Testis (tissue), 3 donors: ENCODE data around the gene CTRB1. TPM values are rescaled to one million over a fixed set of nuclear protein-coding genes. Genes with fewer than 3 reads are reported as not detected.

Experiments used
- DNase-seq: peaks from one replicate; pipeline ENCODE4 v3.0.0-alpha.2; 2019
- H3K27ac ChIP-seq, 2 donors: fragments of 200-600 bp; sonication (generic); one replicate each; pipeline ENCODE4 v1.5.1; 2019
- H3K27me3 ChIP-seq: fragments of 200-600 bp; sonication (generic); one replicate; pipeline ENCODE4 v1.5.1; 2019
- H3K36me3 ChIP-seq: fragments of 200-600 bp; sonication (generic); one replicate; pipeline ENCODE4 v1.5.1; 2017; ENCODE audit warnings: low read depth; ENCODE audit errors: missing control alignments
- H3K4me1 ChIP-seq: fragments of 200-600 bp; sonication (generic); one replicate; pipeline ENCODE4 v1.5.1; 2019
- H3K4me3 ChIP-seq, 2 donors: fragments of 200-600 bp; sonication (generic); one replicate each; pipeline ENCODE4 v1.5.1; 2017 to 2019
- H3K9me3 ChIP-seq: fragments of 200-600 bp; sonication (generic); one replicate; pipeline ENCODE4 v1.5.1; 2017
- POLR2A ChIP-seq: fragments of 450-650 bp; IDR thresholded peaks from one replicate; pipeline ENCODE4 v1.6.1; 2017; ENCODE audit warnings: antibody characterized with exemption, mild to moderate bottlenecking, moderate library complexity
- WGBS, 2 donors: methylation state at CpG; one replicate each; pipeline ENCODE4 v1.1.5; 2018; 5-methylcytosine and 5-hydroxymethylcytosine counted together
- intact Hi-C: fragments of 100-400 bp; cut with DNase I; formaldehyde crosslinking; loops from one replicate; pipeline ENCODE4 v1.15.1; 2023; ENCODE audit warnings: low total_unique reads
- polyA plus RNA-seq: library from polyadenylated mRNA; stranded (reverse); fragments of 350-450 nt; fragmentation: Illumina TruSeq; extraction: RNeasy Lipid Tissue Mini Kit (QIAGEN cat#74804); gene quantifications from one replicate; pipeline ENCODE4 v1.2.3, GENCODE V29; 2014; ENCODE audit warnings: low read depth, low replicate concordance; ENCODE audit not compliant: insufficient read depth
- total RNA-seq, 2 donors: library from RNA; depleted of rRNA; stranded (reverse); fragments of >200 nt; gene quantifications; one replicate each; pipeline ENCODE4 v1.2.3, GENCODE V29; 2016
- TF ChIP-seq, protein P1 (sequence below), 3 experiments: fragments of 450-650 bp in 2 of 3; fragments of 200-600 bp in 1 of 3; sonication (generic) in 1 of 3; IDR thresholded peaks; one replicate each; pipeline ENCODE4 v1.5.1; 2016 to 2019; ENCODE audit warnings: antibody characterized with exemption in 3 of 3, mild to moderate bottlenecking in 2 of 3, moderate library complexity in 1 of 3

The CTRB1 gene
- total and polyA plus RNA-seq, 3 donors from 2014 or later: 1.2 TPM; not detected in 2

DNA sequence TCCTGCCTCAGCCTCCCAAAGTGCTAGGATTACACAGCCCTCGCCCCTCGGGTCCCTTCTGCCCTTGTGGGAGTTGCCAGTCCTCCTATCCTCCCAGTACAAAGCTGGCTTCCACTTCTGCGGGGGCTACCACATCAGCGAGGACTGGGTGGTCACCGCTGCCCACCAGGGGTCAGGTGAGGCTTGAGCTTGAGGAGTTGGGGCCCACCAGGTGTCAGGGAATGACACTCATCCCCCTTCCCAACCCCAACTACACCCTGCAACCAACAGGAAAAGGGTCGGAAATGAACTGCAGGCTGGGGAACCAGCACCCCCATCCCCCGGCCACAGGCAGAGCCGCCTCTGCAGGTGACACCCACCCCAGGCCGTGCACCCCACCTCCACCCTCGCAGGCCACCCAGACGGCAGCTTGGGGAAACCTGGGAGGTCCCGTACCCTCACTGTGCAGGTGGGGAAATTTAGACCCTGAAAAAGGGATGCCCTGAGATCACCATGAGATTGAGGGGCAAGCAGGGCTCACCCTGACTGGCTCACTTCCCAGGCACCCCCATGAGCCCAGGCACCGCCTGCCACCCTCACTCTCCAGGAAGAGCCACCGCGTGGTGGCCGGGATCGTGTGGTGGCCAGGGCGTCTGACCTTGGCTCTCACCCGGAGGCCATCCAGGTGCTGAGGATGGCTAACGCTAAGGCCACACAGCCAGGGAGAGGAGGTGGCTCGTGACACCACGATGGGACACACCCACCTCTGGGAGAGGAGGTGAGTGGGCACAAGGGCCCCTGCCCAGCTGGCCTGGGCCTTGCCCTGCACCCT lies 8.0 kb downstream of the CTRB1 start:
- TF ChIP-seq POLR2A: no peak
- TF ChIP-seq, protein P1, sequence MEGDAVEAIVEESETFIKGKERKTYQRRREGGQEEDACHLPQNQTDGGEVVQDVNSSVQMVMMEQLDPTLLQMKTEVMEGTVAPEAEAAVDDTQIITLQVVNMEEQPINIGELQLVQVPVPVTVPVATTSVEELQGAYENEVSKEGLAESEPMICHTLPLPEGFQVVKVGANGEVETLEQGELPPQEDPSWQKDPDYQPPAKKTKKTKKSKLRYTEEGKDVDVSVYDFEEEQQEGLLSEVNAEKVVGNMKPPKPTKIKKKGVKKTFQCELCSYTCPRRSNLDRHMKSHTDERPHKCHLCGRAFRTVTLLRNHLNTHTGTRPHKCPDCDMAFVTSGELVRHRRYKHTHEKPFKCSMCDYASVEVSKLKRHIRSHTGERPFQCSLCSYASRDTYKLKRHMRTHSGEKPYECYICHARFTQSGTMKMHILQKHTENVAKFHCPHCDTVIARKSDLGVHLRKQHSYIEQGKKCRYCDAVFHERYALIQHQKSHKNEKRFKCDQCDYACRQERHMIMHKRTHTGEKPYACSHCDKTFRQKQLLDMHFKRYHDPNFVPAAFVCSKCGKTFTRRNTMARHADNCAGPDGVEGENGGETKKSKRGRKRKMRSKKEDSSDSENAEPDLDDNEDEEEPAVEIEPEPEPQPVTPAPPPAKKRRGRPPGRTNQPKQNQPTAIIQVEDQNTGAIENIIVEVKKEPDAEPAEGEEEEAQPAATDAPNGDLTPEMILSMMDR (IDR thresholded peaks at IDR 0.05): no peak
- H3K9me3 ChIP-seq: no peaks in the 10 kb centered on the region
- H3K4me3 ChIP-seq: no peak overlapping the region
- peaks cover 3% of the 10 kb centered on the region for H3K4me1 ChIP-seq
- 59 to 77% methylated on average over 4 to 22 of the region's 22 CpGs for WGBS, 2 donors
- H3K27ac ChIP-seq: no peak overlapping the region
- no peak for DNase-seq
- no peaks in the 10 kb centered on the region for H3K27me3 ChIP-seq
- intact Hi-C loops: no loop called here
- no peaks in the 10 kb centered on the region for H3K36me3 ChIP-seq

DNA sequence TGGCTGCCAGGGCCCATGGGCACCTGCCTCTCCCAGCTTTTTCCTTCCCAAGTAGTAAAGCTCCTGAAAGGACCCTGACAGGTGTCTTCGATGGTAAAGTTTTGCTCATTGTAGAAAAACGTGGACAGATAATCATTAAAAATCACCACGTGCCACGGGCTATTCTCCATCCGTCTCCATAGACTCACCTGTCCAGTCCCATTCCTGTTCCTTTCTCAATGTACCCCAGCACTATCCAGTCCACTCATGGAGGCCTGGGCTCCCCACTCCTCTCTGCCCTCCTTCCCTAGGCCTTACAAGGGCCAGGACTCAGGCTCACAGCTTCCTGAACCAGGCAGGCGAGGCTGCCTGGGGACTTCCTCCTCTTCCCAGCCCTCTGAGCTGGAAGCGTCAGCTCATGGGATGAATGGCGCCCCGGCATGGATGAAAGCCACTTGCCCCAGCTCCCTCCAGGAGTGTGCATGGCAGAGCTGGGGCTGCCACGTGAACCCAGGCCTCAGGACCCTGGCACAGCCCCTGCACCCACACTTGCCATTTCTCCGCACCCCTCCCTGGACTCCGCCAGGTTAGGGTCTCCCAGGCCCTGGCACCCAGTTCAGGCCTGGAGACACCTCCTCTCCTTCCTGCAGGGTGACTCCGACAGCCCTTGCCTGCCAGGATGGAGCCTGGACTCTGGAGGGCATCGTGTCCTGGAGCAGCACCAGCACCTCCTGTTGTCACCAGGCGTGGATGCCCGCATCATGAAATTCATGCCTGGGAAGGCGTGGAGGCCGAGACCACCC lies 8.8 kb downstream of the CTRB1 start:
- Histone ChIP-seq H3K4me1 (peaks cover under 1% of the 10 kb centered on the region), H3K4me3 (no peak overlapping the region), H3K27me3 (no peaks in the 10 kb centered on the region), H3K36me3 (no peaks in the 10 kb centered on the region), H3K9me3 (no peaks in the 10 kb centered on the region), H3K27ac (no peak overlapping the region)
- WGBS, 2 donors: 88 to 90% methylated on average over 18 of the region's 18 CpGs
- DNase-seq: no peak
- TF ChIP-seq POLR2A: no peak
- TF ChIP-seq, protein P1 (IDR thresholded peaks at IDR 0.05): no peak
- intact Hi-C loops: no loop called here

DNA sequence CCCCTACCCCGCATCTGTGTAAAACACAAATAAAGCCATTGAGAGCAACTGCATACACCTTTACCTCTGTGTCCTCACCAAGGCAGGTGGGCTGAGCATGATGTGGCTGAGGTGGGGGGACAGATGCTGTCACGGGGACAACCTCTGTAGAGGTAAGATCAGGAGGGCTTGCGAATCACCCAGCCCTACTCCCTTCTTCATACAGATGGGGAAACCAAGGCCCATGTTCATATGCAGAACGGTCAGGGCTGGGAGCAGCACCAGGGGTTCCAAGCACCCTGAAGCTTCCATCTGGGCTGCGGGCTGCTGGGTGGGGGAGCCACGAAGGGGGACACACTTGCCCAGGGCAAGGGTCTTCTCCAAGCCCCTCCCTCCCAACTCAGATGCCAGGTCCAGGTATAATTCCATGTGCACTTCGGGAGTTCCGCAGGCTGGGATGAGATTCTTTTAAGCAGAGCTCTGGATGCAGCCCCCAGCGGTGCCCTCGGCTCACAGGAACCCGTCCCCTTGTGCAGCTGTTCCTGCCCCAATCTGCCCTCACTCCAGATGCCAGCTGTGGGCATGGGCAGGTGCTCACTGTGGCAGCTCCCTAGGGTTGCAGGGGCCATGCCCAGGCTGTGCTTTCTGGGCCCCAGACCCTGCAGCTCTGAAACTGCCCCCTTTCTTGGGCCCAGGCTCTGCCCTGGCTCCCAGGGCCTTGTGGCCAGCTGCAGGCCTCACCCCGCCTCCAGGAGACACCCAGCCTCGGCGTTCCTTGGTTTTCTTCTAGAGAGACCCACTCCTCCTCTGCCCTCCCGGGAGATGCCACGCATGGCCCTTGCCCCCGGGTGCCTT lies 9.6 kb downstream of the CTRB1 start:
- no peak overlapping the region for H3K27ac ChIP-seq
- no peak for DNase-seq
- no peaks in the 10 kb centered on the region for H3K36me3 ChIP-seq
- 86 to 90% methylated on average over 17 of the region's 17 CpGs for WGBS, 2 donors
- no peak overlapping the region for H3K4me3 ChIP-seq
- no peaks in the 10 kb centered on the region for H3K9me3 ChIP-seq
- TF ChIP-seq POLR2A: no peak
- TF ChIP-seq, protein P1 (IDR thresholded peaks at IDR 0.05): no peak
- H3K27me3 ChIP-seq: no peaks in the 10 kb centered on the region
- intact Hi-C loops: no loop called here
- peaks cover 1% of the 10 kb centered on the region for H3K4me1 ChIP-seq

DNA sequence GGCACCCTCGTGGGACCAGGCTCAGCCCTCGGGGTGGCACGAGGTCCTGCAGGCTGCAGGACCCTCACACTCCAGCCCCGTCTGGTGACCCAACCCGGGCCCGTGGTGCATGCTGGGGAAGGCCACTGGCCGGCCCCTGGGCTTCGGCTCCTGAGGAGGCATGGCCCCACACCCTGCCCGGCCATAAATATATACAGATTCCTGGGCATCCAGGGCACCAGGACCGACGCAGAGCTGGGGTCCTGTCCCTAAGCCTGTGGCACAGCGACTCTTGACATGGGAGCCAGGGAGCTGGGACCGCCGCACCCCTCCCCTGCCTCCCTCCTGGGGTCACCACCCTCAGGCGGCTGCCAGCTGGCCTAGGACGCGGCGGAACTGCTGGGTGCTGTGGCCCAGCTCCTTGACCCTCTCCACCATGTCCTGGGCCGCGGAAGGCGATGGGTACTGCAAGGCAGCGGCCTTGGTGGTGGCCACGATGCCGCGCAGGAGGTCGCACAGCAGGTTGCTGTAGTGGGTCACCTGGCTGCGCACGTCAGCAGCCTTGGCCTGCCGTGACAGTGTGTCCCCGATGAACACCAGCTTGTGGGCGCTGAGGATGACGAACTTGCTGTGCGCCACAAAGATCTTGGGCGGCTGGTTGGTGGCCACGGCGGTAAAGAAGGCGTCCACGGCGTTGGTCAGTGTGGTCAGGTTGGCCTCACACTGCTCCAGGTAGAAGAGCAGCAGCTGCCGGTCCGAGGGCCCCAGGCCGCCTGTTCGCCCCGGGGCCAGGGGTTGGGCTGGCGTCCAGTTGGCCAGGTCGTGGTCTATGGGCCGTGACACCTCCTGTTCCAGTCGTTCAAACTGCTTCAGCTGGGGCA lies 10.6 kb downstream of the CTRB1 start:
- Histone ChIP-seq H3K4me3 (no peak overlapping the region), H3K27me3 (no peaks in the 10 kb centered on the region), H3K27ac (no peak overlapping the region), H3K36me3 (no peaks in the 10 kb centered on the region), H3K4me1 (peaks cover 10% of the 10 kb centered on the region), H3K9me3 (no peaks in the 10 kb centered on the region)
- TF ChIP-seq, protein P1 (IDR thresholded peaks at IDR 0.05): no peak
- TF ChIP-seq POLR2A: no peak
- no peak for DNase-seq
- 90 to 100% methylated on average over 6 to 48 of the region's 48 CpGs for WGBS, 2 donors
- intact Hi-C loops: loop anchor here (10.0 kb wide), 1 partner anchor 155 kb away; no protein-coding TSS in a partner anchor
